Fibroblast of the aortic adventitia (primary cell): ENCODE measurements around the gene MALSU1. TPM values are rescaled to one million over a fixed set of nuclear protein-coding genes. Genes with fewer than 3 reads are reported as not detected.
A peak's percentile ranks its signal among the peaks of the same experiment; 100 is the strongest.

Experiments used
- DNase-seq: peaks from one replicate; pipeline ENCODE4 v3.0.0-alpha.2; 2010; ENCODE audit warnings: low read depth
- H3K4me3 ChIP-seq: 2 replicates; pipeline ENCODE4 v1.5.1; 2011; ENCODE audit warnings: low read depth, mild to moderate bottlenecking, control low read depth, low read length, moderate library complexity
- total RNA-seq: library from RNA; depleted of rRNA; stranded (reverse); fragments of >200 nt; gene quantifications from 2 replicates; pipeline ENCODE4 v1.2.3, GENCODE V29; 2012; ENCODE audit warnings: low replicate concordance
- TF ChIP-seq, protein P1 (sequence below): IDR thresholded peaks from 2 replicates; pipeline ENCODE4 v1.5.1; 2011; ENCODE audit warnings: mild to moderate bottlenecking, low read length, control low read depth, inconsistent platforms; ENCODE audit not compliant: insufficient read depth

The MALSU1 gene
- 53.1 and 55.2 TPM in 2 replicates for total RNA-seq

DNA sequence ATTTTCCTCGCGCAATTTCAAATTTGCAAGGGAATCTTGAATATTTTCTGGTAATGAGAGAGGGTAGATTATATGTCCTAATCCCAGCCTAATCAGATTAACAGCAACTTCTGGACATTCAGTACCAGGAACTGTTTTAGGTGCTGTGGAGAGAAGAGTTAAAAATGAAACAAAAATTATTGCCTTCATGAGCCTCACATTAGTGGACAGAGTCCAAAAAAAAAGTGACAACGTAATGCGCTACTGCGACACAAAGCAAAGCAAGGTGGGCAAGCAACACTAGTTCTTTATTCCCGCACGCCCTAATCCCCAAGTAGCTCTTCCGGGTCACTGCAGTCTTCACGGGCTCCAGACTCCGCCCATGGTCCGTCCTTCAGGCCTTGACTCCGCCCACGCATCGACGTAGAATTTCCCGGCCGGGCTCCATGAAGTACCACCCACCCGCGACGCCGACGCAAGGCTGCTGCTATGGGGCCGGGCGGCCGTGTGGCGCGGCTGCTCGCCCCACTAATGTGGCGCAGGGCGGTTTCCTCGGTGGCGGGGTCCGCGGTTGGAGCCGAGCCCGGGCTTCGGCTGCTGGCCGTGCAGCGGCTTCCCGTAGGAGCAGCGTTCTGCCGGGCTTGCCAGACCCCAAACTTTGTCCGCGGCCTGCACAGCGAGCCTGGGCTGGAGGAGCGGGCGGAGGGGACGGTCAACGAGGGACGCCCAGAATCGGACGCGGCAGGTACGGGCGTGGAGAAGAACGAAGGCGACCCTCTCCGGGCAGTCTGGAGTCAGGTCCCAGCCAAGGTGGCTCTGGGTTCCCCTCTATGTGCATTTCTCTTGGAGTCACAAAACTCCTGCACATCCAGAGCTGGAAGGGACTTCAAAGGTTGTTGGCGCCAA, at the start of gene MALSU1:
Gene MALSU1, plus strand, starts transcription at position 455 of the 885 bp plus-strand sequence. Its CDS starts 14 bp downstream, at position 469.
- TF ChIP-seq, protein P1, sequence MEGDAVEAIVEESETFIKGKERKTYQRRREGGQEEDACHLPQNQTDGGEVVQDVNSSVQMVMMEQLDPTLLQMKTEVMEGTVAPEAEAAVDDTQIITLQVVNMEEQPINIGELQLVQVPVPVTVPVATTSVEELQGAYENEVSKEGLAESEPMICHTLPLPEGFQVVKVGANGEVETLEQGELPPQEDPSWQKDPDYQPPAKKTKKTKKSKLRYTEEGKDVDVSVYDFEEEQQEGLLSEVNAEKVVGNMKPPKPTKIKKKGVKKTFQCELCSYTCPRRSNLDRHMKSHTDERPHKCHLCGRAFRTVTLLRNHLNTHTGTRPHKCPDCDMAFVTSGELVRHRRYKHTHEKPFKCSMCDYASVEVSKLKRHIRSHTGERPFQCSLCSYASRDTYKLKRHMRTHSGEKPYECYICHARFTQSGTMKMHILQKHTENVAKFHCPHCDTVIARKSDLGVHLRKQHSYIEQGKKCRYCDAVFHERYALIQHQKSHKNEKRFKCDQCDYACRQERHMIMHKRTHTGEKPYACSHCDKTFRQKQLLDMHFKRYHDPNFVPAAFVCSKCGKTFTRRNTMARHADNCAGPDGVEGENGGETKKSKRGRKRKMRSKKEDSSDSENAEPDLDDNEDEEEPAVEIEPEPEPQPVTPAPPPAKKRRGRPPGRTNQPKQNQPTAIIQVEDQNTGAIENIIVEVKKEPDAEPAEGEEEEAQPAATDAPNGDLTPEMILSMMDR = no peak
- peak within 1 kb of the TSS; percentile 77 for H3K4me3 ChIP-seq
- DNase-seq = peak; percentile 96

DNA sequence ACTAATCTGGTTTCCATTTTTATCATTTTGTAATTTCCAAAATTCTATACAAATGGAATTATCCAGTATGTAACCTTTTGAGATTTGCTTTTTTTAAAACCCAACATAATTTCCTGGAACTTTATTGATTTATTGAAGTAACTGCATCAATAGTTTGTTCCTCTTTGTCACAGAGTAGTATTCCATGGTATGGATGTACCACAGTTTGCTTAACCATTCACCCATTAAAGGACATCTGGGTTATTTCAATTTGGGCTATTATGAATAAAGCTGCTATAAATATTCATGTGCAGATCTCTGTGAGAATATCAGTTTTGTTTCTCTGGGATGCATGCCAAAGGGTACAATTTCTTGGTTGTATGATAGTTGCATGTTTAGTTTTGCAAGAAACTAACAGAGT, 49.7 kb upstream of the MALSU1 start:
- peak; percentile 15 for DNase-seq
- H3K4me3 ChIP-seq = no peak overlapping the region
- TF ChIP-seq, protein P1 = no peak

DNA sequence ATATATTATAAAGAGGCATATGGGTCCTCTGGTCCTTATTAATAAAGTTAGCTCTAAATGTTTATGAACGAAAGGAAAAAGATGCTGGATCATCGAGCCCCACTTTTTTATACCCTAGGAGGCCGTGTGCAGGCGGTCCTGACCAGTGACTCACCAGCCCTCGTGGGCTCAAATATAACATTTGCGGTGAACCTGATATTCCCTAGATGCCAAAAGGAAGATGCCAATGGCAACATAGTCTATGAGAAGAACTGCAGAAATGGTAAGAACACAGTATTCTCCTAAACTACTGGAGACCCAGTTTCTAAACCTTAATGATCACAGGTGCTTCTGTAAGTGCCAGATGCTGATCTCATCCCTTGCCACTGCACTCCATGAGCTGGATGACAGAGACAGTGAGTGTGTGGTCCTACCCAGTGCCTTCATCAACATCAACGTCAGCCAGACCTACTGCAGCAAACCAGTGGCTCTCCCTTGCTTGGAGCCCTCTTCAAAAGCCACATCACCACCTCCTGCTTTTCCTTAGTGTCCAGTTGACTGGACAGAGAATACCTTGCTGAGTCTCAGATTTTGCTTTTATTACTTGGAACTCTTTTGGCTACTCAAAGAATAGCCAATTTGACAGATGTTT, 45.0 kb upstream of the MALSU1 start:
- H3K4me3 ChIP-seq = no peak overlapping the region
- TF ChIP-seq, protein P1 = no peak
- DNase-seq = no peak

DNA sequence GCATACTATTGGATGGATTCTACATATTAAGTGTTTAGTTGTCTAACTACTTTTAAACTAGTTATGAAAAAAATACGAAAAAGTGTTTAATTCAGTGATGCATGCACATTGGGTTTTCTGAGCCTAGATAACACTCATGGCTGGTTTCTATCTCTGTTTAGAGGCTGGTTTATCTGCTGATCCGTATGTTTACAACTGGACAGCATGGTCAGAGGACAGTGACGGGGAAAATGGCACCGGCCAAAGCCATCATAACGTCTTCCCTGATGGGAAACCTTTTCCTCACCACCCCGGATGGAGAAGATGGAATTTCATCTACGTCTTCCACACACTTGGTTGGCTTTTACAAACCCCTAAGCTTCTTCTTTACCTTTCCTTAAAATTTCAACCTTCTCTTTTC, 42.4 kb upstream of the MALSU1 start:
- TF ChIP-seq, protein P1 = no peak
- no peak for DNase-seq
- H3K4me3 ChIP-seq = no peak overlapping the region

DNA sequence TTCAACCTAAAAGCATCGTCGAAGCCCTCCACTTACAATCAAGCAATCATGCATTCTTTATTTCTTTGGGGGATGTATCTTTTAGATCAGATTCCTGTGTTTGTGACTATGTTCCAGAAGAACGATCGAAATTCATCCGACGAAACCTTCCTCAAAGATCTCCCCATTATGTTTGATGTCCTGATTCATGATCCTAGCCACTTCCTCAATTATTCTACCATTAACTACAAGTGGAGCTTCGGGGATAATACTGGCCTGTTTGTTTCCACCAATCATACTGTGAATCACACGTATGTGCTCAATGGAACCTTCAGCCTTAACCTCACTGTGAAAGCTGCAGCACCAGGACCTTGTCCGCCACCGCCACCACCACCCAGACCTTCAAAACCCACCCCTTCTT, 38.8 kb upstream of the MALSU1 start:
- DNase-seq = no peak
- TF ChIP-seq, protein P1 = no peak
- H3K4me3 ChIP-seq = no peak overlapping the region

DNA sequence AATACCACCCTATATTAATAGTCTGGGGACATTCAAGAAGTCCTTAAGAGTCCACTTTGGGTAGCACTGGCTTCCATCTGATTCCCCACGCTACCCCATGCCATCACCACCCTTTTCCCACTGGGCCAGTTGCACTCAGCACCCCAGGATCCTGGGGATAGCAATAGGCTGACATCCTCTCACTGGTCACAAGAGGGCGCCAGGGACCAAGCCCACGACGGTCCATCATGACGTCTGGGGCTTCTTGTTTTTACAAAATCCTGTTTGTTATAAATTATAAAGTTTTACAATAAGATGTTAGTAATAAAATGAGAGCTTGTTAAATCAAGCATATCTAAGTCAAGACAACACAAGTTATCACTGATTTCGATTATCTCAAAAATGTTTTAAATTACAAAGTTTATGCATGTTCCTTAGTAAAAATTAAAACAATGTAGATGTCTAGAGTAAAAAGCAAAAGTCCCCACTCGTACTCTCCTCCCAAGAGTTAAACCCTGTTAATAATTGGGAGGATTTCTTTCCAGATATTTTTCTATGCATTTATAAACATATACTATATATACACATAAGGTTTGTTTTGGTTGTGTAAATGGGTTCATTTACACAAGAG, 37.2 kb upstream of the MALSU1 start:
- peak; percentile 67 for DNase-seq
- H3K4me3 ChIP-seq = no peak overlapping the region
- TF ChIP-seq, protein P1 = peak; percentile 93
